Measurements from ENCODE around the gene GBA3.

Gene GBA3

GRCh38 chr4:22692736-22693135 lies at the start of gene GBA3:
TSS of gene GBA3 (plus strand) at chr4:22692937.
- DNase-seq: no peak

GRCh38 chr4:22643952-22644351 lies 48.8 kb upstream of the GBA3 start:
- DNase-seq: no peak

- DNase-seq: no peak
These were observed 47.1 kb upstream of the GBA3 start for GRCh38 chr4:22645481-22646182.

- no peak for DNase-seq
These were observed 43.7 kb upstream of the GBA3 start for GRCh38 chr4:22648996-22649395.

GRCh38 chr4:22650771-22651170 lies 42.0 kb upstream of the GBA3 start:
- no peak for DNase-seq

- DNase-seq: no peak
These were observed 39.0 kb upstream of the GBA3 start for GRCh38 chr4:22653752-22654151.

- DNase-seq: no peak
These were observed 31.3 kb upstream of the GBA3 start for GRCh38 chr4:22661443-22661842.

- no peak for DNase-seq
These were observed 25.3 kb upstream of the GBA3 start for GRCh38 chr4:22667332-22667940.

GRCh38 chr4:22668301-22668700 lies 24.4 kb upstream of the GBA3 start:
- no peak for DNase-seq

GRCh38 chr4:22668702-22669101 lies 24.0 kb upstream of the GBA3 start:
- DNase-seq: no peak

- no peak for DNase-seq
These were observed 21.8 kb upstream of the GBA3 start for GRCh38 chr4:22670956-22671355.

GRCh38 chr4:22672519-22672918 lies 20.2 kb upstream of the GBA3 start:
- DNase-seq: no peak

GRCh38 chr4:22672944-22673343 lies 19.8 kb upstream of the GBA3 start:
- DNase-seq: no peak

- DNase-seq: no peak
These were observed 18.0 kb upstream of the GBA3 start for GRCh38 chr4:22674700-22675099.

- no peak for DNase-seq
These were observed 16.7 kb upstream of the GBA3 start for GRCh38 chr4:22676063-22676462.

GRCh38 chr4:22677780-22678179 lies 15.0 kb upstream of the GBA3 start:
- no peak for DNase-seq

- no peak for DNase-seq
These were observed 13.5 kb upstream of the GBA3 start for GRCh38 chr4:22678940-22679854.

- DNase-seq: no peak
These were observed 12.6 kb upstream of the GBA3 start for GRCh38 chr4:22680065-22680642.

GRCh38 chr4:22683726-22684125 lies 9.0 kb upstream of the GBA3 start:
- no peak for DNase-seq

- no peak for DNase-seq
These were observed 6.6 kb upstream of the GBA3 start for GRCh38 chr4:22686141-22686540.

- no peak for DNase-seq
These were observed 4.5 kb upstream of the GBA3 start for GRCh38 chr4:22688236-22688635.

- no peak for DNase-seq
These were observed 3.3 kb upstream of the GBA3 start for GRCh38 chr4:22689428-22689827.

- no peak for DNase-seq
These were observed 2.3 kb downstream of the GBA3 start for GRCh38 chr4:22695029-22695428.

GRCh38 chr4:22695917-22696316 lies 3.2 kb downstream of the GBA3 start:
- no peak for DNase-seq
